DMS 273 (cell line): ENCODE measurements around the gene ALDH3A1.

ENCODE experiments used
- DNase-seq: peaks from one replicate; lab custom pipeline; 2025; ENCODE audit not compliant: unreplicated experiment; lab: John Stamatoyannopoulos, UW

The ALDH3A1 gene

GRCh38 chr17:19742495-19742894 is 5.6 kb downstream of the ALDH3A1 start:
- no peak for DNase-seq

- no peak for DNase-seq
Measured at GRCh38 chr17:19741832-19742457, 6.2 kb downstream of the ALDH3A1 start.

- DNase-seq: no peak
Measured at GRCh38 chr17:19740933-19741332, 7.2 kb downstream of the ALDH3A1 start.

GRCh38 chr17:19739241-19740201 is 8.6 kb downstream of the ALDH3A1 start:
- DNase-seq: no peak

- DNase-seq: no peak
Measured at GRCh38 chr17:19738757-19739156, 9.3 kb downstream of the ALDH3A1 start.

- DNase-seq: no peak
Measured at GRCh38 chr17:19738073-19738449, 10.0 kb downstream of the ALDH3A1 start.

- no peak for DNase-seq
Measured at GRCh38 chr17:19737305-19738072, 10.6 kb downstream of the ALDH3A1 start.

GRCh38 chr17:19736071-19736470 is 12.0 kb downstream of the ALDH3A1 start:
- no peak for DNase-seq

- DNase-seq: no peak
Measured at GRCh38 chr17:19733953-19734526, 14.1 kb downstream of the ALDH3A1 start.

GRCh38 chr17:19731626-19732025 is 16.5 kb downstream of the ALDH3A1 start:
- DNase-seq: no peak

GRCh38 chr17:19730843-19731242 is 17.3 kb downstream of the ALDH3A1 start:
- DNase-seq: no peak

- no peak for DNase-seq
Measured at GRCh38 chr17:19729900-19730299, 18.2 kb downstream of the ALDH3A1 start.

- peak; percentile 81 for DNase-seq
Measured at GRCh38 chr17:19728084-19728495, 20.0 kb downstream of the ALDH3A1 start.

GRCh38 chr17:19727501-19728078 is 20.5 kb downstream of the ALDH3A1 start:
- DNase-seq: peak; percentile 34

- no peak for DNase-seq
Measured at GRCh38 chr17:19726631-19727376, 21.3 kb downstream of the ALDH3A1 start.

- DNase-seq: no peak
Measured at GRCh38 chr17:19725486-19725885, 22.6 kb downstream of the ALDH3A1 start.

- no peak for DNase-seq
Measured at GRCh38 chr17:19724501-19725420, 23.3 kb downstream of the ALDH3A1 start.

GRCh38 chr17:19723964-19724363 is 24.1 kb downstream of the ALDH3A1 start:
- DNase-seq: no peak
